WI38 (cell line): ENCODE results near the gene MRPS2.
"Not testable (repeated sequence)": the region's sequence is repeated elsewhere in the genome, so short reads cannot be mapped to it uniquely, and the experiment has no call there.

Experiments
- H3K4me3 ChIP-seq: 2 replicates; pipeline ENCODE4 v1.5.1; 2011; ENCODE audit warnings: low read depth, mild to moderate bottlenecking, control low read depth, low read length
- CTCF ChIP-seq: IDR thresholded peaks from 2 replicates; pipeline ENCODE4 v1.5.1; 2012; ENCODE audit warnings: low read depth, mild to moderate bottlenecking, control low read depth, low read length

Gene MRPS2

GRCh38 chr9:135500525-135501260 lies at the start of gene MRPS2:
Gene MRPS2, plus strand, starts transcription at chr9:135500682. Its CDS starts 29 bp downstream, at chr9:135500711.
- peak within 1 kb of the TSS; percentile 85 for H3K4me3 ChIP-seq
- TF ChIP-seq CTCF = peak; percentile 86

- TF ChIP-seq CTCF = no peak
- H3K4me3 ChIP-seq = no peak overlapping the region
Observed at GRCh38 chr9:135450956-135451355, 49.5 kb upstream of the MRPS2 start.

- not testable (repeated sequence) for H3K4me3 ChIP-seq
Observed at GRCh38 chr9:135451909-135452308, 48.6 kb upstream of the MRPS2 start.

DNA sequence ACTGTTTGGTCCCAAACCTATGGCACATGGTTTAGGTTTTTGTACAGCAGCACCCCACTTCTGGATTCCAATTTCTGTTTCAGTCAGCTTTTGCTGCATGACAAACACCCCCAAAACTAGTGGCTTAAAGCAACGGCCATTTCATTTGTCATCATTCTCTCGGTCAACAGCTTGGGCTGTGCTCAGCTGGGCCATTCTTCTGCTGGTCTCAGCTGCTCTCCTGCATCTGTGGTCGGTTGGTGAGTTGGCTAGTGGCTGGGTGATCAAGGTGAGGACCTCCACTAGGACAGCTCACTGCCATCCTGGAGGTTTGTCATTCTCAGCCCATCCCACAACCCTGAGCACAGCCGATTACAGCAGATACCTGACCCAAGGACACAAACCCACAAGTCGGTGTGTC lies 45.7 kb upstream of the MRPS2 start:
- no peak for TF ChIP-seq CTCF
- H3K4me3 ChIP-seq = no peak overlapping the region

DNA sequence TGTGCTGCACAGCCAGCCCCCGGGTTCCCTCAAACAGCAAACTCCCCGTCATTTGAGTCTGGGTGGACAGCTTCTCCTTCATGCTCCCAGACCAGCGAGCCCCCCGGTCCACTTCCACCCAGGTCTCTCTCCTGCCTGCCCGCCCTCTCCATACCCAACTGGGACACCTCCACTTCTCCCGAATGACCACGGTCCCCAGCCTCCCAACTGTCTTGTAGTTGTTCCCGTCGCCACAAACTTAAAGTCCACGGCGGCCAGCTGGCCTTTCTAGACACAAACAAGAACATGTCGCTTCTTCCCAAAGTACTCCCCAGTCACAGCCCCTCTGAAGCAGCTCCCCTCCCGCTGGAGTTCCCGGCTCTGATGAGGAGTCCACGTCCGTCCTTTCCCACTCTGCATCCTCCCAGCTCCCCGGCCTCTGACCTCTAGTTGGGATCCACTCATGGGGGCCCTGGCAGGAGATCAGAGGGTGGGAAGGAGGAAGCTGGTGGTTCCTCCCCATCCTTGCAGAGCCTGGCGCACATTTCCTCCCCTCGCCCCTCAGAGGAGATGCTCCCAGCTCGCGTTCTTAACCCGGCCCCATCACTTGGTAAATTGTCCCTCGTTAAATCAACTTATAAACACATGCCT lies 45.0 kb upstream of the MRPS2 start:
- no peak for TF ChIP-seq CTCF
- H3K4me3 ChIP-seq = no peak overlapping the region

DNA sequence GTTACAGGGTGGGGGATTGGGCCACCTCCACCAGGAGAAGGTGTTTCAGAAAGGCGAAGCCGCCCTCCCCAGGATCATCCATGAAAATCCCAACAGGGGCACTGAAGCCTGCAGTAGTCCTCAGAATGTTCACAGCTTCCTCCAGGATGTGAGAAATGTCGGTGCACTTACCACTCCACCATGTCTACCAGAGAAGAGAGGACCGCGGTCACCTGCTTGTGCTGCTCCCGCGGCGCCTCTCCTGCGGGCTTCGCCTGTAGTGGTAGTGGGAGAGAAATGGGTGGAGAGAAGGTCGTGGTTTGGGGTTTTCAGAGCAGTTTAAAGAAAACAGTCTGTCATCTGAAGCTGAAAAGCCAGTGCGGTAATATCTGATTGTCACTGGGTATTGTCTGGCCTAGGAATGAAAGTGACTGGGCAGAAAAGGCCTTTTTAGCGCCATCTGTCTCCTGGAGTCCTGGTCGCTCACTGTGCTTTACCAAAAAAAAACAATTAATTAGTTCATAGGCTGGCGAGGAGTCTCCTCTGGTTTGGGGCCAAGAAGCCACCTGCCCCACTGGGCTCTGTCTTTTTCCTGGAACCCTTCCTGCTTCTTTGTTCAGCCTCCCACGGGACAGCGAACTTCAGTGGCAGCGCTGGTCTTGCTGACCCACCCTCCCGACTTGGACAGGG lies 43.9 kb upstream of the MRPS2 start:
- TF ChIP-seq CTCF = no peak
- H3K4me3 ChIP-seq = no peak overlapping the region

DNA sequence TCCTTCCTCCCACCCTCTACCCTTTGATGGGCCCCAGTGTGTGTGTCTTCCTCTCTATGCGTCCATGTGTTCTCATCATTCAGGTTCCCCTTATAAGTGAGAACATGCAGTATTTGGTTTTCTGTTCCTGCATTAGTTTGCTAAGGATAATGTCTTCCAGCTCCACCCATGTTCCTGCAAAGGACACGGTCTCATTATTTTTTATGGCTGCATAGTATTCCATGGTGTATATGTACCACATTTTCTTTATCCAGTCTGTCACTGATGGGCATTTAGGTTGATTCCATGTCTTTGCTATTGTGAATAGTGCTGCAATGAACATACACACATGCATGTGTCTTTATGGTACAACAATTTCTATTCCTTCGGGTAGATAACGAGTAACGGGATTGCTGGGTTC lies 42.0 kb upstream of the MRPS2 start:
- H3K4me3 ChIP-seq = not testable (repeated sequence)

DNA sequence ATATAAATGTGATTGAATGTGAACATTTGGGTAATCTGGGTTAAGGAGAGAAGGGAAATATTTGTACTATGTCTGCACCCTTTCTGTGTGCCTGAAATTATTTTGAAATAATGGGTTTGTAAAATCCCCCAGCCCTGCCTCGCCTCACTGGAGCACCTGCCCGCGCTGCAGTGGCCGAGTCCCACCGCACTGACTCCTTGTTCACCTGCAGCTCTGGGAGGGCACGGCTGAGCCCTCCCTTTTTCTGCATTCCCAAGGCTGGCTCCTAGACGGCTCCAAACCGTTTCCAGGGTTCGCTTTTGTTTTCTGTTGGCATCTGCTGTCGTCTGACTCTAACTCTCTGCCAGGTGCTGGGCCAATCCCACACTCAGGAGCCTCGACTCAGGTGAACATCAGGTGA lies 38.5 kb upstream of the MRPS2 start:
- TF ChIP-seq CTCF = no peak
- no peak overlapping the region for H3K4me3 ChIP-seq
